HG02642 (cell line): ENCODE results near the gene TMEM82.

Experiments used
- ATAC-seq: cut with Tn5 transposase; IDR thresholded peaks from one replicate; pipeline ENCODE4 v1.9.1; 2021; ENCODE audit warnings: mild to moderate bottlenecking; ENCODE audit not compliant: unreplicated experiment, poor library complexity

TMEM82 gene

DNA sequence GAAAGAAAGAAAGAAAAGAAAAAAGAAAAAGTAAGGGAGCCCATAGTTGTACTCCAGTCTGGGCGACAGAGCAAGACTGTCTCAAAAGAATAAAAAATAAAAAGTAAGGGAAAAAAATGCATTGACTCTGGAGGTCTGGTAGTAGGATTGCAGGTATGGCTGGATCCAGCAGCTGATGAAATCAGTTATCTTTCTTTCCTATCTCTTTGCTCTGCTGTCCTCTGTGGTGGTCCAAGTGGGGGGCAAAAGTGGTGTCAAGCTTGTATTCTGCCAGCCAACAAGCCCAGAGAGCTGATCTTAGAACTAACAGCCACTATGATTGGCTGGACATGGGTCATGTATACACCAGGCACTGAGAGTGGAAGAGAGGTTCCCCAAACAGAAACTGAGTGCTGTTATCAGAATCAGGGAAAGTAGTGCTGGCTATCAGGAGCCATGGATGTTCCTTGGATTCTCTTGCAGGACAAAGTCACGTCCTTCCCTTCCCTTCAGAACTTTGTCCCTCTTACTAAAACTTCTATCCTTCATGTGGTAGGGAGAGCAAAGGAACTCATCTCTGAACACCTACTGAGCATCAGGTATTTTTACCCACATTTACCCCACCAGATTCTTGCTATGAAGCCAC lies 12.8 kb downstream of the TMEM82 start:
- ATAC-seq: no peak

DNA sequence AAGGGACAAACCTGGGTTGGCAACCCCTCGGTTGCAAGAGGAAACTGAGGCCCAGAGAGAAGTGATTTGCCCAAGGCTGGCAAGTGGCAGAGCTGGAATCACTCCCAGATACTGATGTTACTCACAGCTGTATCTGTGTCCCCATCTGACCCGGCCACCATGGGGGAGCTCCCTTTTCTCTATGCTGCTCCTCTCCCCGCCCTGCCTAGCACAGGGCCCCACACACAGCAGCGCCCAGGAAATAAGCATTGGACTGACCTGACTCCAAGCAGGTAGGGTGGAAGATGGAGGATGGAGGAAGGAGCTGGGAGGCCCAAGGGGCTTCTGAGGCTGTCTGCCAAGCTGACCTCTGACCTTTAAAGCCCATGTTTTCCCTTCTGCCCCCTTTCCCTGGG lies 13.3 kb downstream of the TMEM82 start:
- no peak for ATAC-seq

DNA sequence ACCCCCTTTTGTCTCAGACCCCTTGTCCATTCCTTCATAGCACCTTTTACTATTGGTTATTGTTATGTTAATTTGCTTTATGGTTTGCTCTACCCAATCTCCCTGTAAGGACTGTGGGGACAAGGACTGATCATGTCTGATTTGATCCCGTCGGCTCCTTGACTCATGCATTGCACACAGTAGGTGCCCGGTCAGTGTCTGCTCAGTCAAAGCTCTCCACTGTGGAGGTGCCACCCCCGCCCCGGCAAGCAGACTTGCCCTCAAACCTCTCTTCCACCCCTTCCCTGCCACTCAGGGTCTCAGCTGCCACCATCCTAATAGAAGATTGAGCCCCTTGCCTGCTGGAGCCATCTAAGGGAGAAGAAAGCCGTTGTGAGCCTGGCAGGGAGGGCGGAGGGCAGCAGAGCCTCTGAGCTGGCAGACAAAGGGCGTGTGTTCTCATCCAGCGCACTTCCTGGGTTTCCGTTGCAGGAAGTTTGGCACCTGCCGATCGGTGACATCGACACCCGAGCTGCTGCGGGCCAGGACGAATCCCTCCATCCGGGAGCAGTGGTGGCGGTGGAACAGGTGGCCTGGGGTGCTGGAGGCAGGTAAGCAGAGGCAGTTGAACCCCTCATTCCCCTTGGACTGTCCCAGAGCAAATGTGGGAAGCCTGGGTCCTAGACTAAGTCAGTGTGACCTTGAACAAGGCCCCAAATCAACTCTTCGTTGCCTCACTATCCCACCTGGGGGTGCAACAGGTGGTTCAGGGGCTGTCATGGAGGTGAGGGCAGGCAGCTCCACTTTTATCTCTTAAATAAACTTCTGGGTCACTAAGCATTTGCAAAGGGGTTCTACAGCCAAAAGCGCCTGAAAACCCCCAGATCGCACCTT lies 14.1 kb downstream of the TMEM82 start:
- ATAC-seq: no peak

GRCh38 chr1:15757016-15757543 lies 14.8 kb downstream of the TMEM82 start:
- no peak for ATAC-seq

DNA sequence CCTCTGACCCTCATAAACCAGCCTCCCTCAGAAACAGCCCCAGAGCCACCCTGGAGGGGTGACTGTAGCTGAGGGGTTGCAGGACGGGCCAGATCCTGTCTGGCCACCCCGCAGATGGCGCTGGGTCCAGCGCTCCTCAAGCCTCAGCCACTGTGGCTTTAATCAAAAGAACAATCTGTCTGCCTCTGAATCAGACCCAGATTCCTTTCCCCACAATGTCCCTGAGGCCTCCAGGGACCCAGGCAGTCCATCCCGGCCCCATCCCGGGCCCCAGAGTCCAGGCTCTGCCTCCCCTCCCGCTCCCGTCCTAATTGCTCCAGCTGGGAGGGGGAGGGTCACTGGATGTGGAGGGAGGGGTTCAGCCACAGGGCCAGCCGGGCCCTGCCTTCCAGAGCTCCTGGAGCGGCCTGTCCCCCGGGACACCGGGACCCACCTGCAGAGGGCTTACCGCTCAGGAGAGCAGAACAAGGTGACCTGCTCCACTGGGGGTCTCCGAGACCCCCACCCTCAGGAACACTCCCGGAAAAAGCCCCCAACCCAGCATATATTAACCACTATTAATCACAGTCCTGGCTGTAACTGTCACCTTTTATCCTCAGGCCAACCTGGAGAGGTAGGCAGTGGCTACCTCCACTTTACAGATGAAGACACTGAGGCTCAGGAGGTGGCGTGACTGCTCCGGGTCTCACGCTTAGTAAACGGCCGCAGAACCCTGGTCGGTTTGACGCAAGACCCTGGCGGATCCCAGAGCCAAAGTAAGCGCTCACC lies 15.5 kb downstream of the TMEM82 start:
- no peak for ATAC-seq

DNA sequence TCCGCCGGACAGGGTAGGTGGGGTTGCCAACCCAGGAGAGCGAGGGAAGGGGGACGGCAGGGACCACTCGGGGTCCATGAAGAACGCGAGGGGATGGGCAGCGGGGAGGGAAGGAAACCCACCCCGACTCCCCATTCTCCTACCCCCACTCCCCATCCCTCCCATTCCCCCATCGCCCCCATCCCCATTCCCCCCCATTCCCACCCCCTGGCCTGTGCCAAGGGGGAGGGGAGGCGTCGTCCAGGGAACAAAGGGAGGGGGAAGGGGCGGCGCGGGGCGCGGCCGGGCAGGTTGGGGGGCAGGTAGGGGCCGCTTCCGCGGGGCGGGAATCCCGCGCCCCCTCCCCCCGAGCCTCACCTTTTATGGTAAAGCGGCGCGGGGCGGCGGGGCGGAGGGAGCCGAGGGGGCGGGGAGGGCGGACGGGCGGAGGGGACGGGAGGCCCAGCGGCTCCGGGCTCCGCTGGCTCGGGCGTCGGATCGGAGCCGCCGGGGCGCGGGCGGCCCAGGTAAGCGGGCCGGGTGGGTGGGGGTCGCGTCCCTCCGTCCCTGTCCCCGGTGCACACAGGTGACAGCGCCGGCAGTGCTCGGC lies 16.1 kb downstream of the TMEM82 start, which contains the start of gene FBLIM1:
Gene FBLIM1 (plus strand): TSS at position 453 of the 589 bp plus-strand sequence. CDS start 6,189 bp downstream, outside the sequence.
- no peak for ATAC-seq

DNA sequence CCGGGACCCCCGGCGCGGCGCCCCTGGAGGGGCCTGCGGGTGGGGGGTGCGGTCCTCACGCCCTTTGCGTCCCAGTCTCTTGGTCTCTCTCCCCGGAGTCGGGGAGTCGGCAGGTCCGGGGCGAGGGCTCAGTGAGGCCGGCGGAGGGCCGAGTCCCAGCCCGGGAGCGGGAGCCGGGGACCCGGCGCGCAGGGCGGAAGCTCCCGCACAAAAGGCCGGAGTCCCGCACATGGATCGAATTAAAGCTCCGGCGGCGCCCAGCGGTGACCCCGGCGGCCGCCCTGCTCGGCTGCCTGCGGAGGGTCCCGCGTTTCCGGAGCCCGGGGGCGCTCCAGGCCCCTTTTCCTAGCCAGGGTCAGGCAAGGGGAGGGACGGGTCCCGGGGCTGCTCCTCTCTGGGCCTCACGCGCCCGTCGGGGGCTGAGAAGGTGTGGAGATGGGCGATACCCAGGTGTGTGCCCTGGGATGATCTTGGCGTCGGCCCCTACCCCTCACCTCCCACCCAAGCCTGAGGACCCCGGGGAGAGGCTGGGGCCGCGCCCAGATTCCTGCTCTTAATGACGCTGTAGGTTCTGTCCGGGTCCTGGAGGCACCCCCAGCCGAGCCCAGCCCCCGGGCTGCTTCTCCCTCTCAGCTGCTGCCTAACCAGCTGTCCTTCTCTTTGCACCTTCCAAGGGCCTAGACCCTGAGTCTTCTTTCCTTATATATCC lies 16.8 kb downstream of the TMEM82 start:
- no peak for ATAC-seq

DNA sequence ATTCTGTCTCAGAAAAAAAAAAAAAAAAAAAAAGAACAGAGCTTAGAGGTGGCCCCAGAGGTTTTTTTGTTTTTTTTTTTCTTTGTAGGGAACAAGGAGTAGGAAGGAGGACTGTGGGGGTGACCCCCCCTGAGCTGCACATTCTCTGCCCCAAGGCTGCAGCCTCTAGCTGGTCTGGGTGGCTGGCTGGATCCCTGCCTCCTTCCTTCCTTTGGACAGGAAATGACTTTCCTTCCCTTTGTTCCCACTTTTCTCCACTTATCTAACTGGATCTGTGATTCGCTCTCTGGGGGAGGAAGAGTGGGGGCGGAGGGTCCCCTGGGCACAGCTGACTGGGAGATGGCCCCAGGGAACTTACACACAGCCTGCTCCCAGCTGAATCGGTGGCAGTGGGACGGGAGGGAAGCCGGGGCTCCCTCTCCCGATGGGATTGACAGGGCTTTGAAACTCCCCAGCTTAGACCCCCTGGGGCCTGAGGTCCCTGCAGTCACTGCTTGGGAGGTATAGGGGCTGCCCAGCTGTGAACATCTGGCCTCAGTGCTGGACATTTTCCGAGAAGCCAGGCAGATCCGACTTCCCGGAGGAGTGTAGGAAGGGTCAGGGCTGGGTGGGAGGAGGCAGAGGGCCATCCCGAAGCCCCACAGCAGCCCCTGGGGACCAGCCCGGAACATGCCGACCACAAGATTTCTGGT lies 18.4 kb downstream of the TMEM82 start:
- no peak for ATAC-seq

GRCh38 chr1:15761366-15762128 lies 19.2 kb downstream of the TMEM82 start:
- ATAC-seq: no peak

DNA sequence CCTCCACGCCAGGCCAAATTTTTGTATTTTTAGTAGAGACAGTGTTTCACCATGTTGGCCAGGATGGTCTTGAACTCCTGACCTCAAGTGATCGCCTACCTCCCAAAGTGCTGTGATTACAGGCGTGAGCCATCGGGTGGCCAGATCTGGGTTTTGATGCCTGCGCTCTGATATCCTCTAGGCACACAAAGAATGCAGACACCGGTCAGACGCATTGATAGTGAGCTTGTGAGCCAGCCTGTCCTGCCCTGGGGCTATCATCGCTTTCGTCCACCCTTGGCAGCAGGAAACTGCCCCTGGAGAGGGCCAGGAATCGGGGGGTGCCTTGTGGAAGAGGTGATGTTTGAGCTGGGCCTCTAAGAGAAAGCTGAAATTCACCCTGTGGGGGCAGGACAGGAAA lies 20.2 kb downstream of the TMEM82 start:
- no peak for ATAC-seq

GRCh38 chr1:15764269-15764764 lies 22.0 kb downstream of the TMEM82 start:
- ATAC-seq: no peak

DNA sequence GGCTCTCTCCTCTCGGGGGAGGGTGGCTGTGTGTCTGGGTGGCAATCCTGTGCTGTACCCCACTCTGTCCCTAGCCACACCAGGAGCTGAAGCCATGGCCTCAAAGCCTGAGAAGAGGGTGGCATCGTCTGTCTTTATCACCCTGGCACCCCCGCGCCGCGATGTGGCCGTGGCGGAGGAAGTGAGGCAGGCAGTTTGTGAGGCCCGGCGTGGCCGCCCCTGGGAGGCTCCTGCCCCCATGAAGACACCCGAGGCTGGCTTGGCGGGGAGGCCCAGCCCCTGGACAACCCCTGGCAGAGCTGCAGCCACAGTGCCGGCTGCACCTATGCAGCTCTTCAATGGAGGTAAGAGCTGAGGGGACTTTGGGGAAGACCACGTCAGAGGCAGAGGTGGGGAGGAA lies 22.6 kb downstream of the TMEM82 start:
- ATAC-seq: no peak

GRCh38 chr1:15765495-15766194 lies 23.3 kb downstream of the TMEM82 start:
- no peak for ATAC-seq

DNA sequence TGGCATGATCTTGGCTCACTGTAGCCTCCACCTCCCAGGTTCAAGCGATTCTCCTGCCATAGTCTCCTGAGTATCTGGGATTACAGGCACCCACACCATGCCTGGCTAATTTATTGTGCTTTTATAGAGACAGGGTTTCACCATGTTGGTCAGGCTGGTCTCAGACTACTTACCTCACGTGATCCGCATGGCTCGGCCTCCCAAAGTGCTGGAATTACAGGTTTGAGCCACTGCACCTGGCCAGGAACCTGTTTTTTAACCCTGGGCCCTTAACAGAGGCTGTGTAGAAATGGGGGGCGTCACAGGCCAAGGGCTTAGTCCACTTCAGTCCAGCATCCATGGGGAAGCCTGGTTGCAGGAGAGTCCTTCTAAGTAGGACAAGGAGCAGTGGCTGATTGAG lies 25.6 kb downstream of the TMEM82 start:
- ATAC-seq: no peak

DNA sequence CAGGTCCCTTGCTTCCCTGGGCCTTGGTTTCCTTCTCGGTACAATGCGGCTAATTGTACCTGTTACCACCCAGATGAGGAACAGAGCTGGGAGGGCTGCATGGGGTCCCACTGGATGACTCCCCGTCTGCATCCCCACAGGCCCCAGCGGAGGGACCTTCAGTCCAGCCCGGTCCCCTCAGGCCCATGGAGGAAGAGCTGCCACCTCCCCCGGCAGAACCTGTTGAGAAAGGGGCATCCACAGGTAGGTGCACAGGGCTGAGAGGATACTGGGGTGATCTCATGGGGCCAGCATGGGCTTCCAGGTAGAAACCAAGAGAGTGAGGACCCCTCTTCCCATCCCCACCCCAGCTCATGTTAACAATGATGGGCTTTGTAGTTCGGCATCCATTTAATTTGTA lies 26.1 kb downstream of the TMEM82 start:
- no peak for ATAC-seq

- no peak for ATAC-seq
Observed at GRCh38 chr1:15770313-15770962, 28.1 kb downstream of the TMEM82 start.

DNA sequence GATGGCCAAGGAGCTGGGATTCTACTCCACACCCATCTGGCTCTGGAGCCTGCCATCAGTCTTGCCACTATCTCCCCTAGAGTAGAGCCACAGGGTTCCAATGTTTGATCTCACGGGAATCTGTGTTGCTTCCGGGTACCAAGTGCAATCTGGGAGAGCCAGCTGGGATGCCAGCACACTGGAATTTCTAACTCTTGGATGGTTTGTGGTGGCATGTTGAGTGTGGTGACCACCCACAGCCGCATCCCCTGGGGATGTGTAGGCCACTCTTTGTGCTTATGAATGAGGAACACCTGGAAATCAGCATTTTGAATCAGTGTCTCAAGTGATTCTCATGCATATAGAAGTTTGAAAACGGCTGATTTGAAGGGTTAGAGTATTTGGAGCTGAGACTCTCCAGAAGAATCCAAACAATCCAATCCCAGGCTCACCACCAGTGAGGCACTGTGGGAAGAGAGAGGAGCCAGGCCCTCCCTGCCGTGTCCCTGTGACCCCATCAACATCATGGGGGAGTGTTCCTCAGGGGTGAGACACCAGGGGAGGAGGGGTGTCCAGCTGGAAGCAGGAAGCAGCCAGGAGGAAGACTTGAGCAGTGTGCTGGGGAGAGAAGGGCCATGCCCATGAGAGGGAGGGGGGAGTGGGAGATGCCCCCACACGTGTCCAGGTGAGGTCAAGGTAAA lies 29.7 kb downstream of the TMEM82 start:
- no peak for ATAC-seq
